HG02642 (cell line): ENCODE data around the gene UMPS.
"Not testable (repeated sequence)": the region's sequence is repeated elsewhere in the genome, so short reads cannot be mapped to it uniquely, and the experiment has no call there.

Source experiments
- ATAC-seq: cut with Tn5 transposase; IDR thresholded peaks from one replicate; pipeline ENCODE4 v1.9.1; 2021; ENCODE audit warnings: mild to moderate bottlenecking; ENCODE audit not compliant: unreplicated experiment, poor library complexity

UMPS gene

DNA sequence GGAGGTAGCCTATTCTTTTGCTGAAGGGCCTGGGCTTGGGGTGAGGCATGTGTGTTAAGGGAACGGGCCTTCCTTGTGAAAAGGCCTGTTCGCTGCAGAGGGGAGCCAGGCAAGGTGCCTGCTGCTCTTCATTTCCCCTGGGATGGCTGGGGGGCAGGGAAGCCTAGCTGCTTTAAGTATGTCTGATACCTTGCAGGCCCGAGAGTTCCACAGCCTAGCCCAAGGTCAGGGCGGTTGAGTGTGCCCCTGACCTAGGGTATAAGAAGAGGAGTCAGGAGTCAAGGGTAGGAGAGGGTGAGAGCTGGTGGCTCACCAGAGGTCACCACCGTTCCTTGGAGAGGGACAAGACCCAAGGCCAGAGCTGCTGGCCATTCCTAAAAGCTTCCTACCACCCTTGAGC, 46.6 kb downstream of the UMPS start:
- ATAC-seq: no peak

- ATAC-seq: no peak
These were observed 47.7 kb downstream of the UMPS start for GRCh38 chr3:124777762-124778470.

DNA sequence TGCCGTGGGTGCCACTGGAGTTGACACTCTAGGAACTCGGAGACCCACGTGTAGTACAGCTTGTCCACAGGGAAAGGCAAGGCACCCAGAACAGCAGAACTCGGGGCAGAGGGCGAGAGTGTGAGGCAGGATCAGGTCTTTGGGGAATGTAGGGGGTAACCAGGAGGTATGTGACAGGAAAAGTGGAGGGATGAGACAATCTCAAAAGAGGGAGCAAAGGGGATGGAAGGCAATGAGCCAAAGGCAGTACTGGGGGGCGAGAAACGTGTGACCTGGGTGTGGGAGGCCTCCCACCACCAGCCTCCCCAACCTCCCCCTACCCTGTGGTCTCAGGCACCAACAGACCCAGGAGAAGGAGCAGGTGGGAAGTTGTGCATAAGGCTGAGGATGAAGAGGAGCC, 48.9 kb downstream of the UMPS start:
- ATAC-seq: no peak

DNA sequence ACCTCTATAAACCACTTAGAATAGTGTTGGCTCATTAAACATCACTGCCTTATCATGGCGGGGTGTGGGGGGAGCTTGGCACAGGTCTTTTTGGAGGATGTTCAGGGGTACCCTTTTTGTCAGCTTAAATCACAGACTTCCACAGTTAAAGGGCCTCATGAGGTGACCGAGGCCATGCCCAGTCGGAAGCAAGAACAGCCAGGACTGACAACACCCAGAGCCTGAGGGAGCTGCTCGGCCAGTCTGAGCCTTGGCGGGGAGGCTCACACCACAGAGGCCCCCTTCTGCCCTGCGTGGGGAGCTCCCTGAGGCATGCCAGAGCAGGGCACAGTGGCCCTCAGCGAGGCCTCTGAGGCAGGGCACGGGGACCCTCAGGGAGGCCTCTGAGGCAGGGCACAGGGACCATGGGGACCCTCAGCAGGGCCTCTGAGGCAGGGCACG, 49.5 kb downstream of the UMPS start:
- ATAC-seq: no peak

GRCh38 chr3:124780356-124780755, 50.1 kb downstream of the UMPS start:
- no peak for ATAC-seq

- no peak for ATAC-seq
These were observed 50.7 kb downstream of the UMPS start for GRCh38 chr3:124780761-124781475.

DNA sequence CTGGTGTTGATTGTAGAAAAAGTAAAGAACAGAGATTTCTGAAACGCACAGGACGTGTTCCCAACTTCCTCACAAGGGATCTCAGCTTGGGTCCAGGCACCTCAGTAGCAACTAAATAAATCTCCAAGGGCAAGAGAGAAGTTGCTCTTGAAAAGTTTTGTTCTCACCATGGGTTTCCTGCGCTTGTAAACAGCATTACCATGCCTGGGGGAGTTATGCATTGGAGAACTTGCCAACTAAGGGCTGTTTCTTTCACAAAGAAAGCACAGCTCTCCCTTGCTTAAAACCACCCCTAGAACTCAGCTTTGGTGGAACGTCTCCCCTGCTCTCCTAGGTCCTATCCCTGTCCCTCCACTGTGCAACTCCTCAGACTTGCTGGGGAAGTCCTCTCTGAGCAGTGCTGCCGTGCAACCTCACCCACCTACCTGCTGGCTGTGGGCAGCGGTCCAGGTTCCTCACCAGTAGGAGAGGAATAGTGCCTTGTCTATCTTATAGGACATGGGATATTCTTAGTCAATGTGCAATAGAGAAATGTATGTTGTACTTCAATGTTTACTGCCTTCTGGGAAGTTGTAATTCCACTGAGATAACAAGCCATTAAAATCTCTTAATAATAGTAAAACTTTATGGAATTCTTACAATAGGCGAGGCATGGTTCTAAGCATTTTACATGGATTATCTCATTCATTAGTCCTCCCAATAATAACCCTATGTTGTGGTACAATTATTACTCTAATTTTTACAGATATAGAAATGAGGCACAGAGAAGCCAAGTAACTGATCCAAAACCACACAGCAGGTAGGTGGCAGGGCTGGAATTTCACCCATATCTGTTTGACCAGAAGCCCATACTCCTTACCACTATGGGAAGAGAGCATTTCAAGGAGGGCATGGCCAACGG, 51.5 kb downstream of the UMPS start:
- no peak for ATAC-seq

DNA sequence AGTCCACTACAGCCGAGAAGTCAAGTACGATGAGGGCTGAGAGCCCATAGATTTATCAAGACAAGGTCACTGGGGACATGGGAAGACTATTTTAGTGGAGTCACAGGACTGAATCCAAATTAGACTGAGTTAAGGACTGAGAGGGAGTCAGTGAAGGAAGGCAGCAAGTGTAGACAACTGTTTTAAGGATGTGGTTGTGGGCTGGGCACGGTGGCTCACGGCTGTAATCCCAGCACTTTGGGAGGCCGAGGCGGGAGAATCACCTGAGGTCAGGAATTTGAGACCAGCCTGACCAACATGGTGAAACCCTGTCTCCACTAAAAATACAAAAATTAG, 52.1 kb downstream of the UMPS start:
- not testable (repeated sequence) for ATAC-seq

DNA sequence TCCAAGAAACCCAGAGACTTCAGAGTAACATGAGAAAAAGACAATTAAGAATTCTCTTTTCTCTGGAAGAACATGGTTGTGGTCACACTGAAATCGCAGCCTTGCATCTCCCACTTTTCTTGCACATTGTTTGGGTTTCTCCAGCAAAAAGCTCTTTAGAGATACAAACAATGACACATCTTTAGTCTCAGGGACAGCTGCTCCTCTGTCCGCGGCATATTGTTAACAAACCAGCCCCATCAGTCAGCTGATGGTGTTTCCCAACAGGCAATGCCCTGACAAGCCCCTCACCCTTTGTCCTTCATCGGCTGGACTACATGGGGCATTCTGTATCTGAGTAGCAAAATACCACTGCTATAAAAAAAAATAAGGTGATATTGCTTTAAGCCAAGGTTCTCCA, 53.4 kb downstream of the UMPS start:
- ATAC-seq: no peak

- peak; percentile 52 for ATAC-seq
These were observed 54.6 kb downstream of the UMPS start for GRCh38 chr3:124784686-124785382.

DNA sequence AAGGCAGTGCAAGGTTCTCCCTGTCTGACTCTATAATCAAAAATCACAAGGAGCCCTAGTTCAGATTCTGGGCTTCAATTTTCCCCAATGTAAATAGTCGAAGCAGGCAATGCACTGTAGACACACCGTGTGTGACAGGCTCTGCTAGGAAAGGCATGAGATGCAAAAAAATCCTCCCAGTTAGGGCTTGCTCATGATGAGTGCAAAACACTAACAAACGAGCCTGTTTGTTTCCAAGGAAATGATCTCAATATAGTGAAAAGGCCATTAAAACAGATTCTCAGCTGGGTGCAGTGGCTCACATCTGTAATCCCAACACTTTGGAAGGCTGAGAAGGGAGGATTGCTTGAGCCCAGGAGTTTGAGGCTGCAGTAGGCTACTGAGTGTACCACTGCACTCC, 55.7 kb downstream of the UMPS start:
- ATAC-seq: no peak

- ATAC-seq: no peak
These were observed 56.4 kb downstream of the UMPS start for GRCh38 chr3:124786511-124787241.

GRCh38 chr3:124787476-124788195, 57.4 kb downstream of the UMPS start:
- no peak for ATAC-seq

DNA sequence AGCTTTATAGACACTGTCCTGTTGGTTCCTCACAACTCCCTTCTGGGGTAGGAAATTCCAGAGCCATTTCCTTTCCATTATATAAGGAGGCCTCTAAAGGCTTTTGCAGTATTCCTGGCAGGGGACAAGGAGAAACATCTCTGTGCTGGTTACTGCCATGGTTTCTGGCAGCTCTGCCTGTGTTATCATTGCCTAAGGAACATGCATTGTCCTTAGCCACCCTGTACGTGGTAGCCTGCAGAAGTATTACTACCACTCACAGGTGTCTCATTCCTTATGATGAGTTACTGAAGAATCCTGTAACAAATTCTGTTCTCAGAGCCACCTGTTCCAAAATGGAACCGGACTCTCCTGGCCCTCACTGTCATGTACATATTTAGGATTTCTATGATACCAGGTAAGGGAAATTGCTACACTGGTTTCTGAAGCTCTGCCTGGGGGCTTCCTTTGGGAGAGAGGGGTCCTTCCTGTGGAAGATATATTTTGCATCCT, 58.0 kb downstream of the UMPS start:
- no peak for ATAC-seq

DNA sequence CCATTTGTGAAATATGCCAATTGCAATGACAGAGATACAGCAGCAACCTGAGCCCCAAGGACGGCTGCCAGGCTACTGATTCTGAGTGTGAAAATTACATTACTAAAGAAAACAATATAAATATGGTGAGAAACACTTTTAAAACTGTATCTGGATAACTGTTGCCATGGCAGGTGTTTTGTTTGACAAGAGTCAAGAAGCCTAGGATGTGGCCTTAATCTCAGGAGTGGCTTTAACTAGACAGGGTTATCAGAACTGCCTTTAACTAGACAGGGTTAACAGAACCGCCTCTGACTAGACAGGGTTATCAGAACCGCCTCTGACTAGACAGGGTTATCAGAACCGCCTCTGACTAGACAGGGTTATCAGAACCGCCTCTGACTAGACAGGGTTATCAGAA, 58.9 kb downstream of the UMPS start:
- ATAC-seq: not testable (repeated sequence)

- no peak for ATAC-seq
These were observed 60.9 kb downstream of the UMPS start for GRCh38 chr3:124791142-124791541.

DNA sequence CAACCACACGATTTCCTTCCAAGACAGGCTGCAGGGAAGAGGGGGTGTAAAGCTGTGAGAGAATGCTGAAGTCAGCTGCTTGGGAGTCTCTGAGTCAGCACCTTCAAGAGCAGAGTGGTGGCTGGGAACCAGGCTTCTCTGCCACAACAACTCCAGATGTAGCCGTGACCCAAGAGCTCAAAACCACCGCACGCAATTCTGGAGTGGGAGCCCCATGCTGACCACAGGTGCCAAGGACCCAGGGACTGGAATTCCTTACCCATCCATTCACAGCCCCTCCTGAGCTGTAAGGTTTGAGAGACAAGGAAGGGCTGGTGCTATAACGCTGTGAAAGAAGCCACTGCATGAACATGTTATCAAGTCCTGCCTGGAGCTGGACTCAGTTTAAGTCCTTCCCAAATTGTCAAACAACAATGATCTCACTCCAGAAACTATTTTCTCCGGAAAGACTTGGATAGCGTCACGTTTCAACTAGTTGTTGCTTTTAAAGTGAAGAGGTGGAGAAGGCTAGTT, 61.4 kb downstream of the UMPS start:
- ATAC-seq: no peak

GRCh38 chr3:124792341-124793040, 62.2 kb downstream of the UMPS start:
- no peak for ATAC-seq
